NB4 (cell line): ENCODE measurements around the gene RALY.

Experiments used
- MYC ChIP-seq: IDR thresholded peaks from 2 replicates; pipeline ENCODE4 v1.6.1; 2011; ENCODE audit warnings: low read depth, low read length
- POLR2A ChIP-seq: IDR thresholded peaks from 2 replicates; pipeline ENCODE4 v1.6.1; 2011; ENCODE audit warnings: mild to moderate bottlenecking; ENCODE audit not compliant: insufficient read length; ENCODE audit errors: extremely low read depth
- TF ChIP-seq, protein P1 (sequence below): IDR thresholded peaks from one replicate; pipeline ENCODE4 v1.5.1; 2012; ENCODE audit warnings: low read depth, low read length
- TF ChIP-seq, protein P2 (sequence below): IDR thresholded peaks from 2 replicates; pipeline ENCODE4 v1.6.1; 2011; ENCODE audit warnings: low read depth, low read length

DNA sequence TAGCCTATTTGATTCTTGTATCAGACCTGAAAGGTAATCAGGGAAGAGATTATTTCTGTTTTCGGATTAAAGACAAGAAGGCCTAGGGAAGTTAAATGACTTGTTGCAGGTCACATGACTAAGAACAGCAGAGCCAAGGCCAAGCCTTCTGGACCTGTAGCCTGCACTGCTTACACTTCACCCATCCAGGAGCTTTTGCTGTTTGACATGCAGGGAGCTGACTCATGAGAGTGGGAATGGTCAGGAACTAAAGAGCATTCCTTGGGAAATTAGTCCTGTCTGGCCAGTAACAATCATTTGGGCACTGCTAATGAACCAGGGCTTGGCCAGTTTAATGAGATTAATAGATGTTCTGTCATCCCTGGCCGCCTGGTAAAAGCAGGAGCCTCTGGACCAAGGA, 71.5 kb downstream of the RALY start:
- TF ChIP-seq POLR2A = no peak
- TF ChIP-seq, protein P1, sequence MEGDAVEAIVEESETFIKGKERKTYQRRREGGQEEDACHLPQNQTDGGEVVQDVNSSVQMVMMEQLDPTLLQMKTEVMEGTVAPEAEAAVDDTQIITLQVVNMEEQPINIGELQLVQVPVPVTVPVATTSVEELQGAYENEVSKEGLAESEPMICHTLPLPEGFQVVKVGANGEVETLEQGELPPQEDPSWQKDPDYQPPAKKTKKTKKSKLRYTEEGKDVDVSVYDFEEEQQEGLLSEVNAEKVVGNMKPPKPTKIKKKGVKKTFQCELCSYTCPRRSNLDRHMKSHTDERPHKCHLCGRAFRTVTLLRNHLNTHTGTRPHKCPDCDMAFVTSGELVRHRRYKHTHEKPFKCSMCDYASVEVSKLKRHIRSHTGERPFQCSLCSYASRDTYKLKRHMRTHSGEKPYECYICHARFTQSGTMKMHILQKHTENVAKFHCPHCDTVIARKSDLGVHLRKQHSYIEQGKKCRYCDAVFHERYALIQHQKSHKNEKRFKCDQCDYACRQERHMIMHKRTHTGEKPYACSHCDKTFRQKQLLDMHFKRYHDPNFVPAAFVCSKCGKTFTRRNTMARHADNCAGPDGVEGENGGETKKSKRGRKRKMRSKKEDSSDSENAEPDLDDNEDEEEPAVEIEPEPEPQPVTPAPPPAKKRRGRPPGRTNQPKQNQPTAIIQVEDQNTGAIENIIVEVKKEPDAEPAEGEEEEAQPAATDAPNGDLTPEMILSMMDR = no peak
- TF ChIP-seq, protein P2, sequence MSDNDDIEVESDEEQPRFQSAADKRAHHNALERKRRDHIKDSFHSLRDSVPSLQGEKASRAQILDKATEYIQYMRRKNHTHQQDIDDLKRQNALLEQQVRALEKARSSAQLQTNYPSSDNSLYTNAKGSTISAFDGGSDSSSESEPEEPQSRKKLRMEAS = no peak
- TF ChIP-seq MYC = no peak
